MG63 (cell line): ENCODE results near the gene LAGE3. TPM values are rescaled to one million over a fixed set of nuclear protein-coding genes. Genes with fewer than 3 reads are reported as not detected.
"Not testable (repeated sequence)": the region's sequence is repeated elsewhere in the genome, so short reads cannot be mapped to it uniquely, and the experiment has no call there.

Experiments used
- DNase-seq: peaks from one replicate; pipeline ENCODE4 v3.0.0-alpha.2; 2020
- H3K27me3 ChIP-seq: fragments of 250-450 bp; sonication (Bioruptor Pico); 2 replicates; pipeline ENCODE4 v1.5.1; 2020; ENCODE audit warnings: mild to moderate bottlenecking, moderate library complexity
- H3K36me3 ChIP-seq: fragments of 250-450 bp; sonication (Bioruptor Pico); 2 replicates; pipeline ENCODE4 v1.5.1; 2020; ENCODE audit warnings: mild to moderate bottlenecking, moderate library complexity
- H3K4me3 ChIP-seq: fragments of 250-450 bp; sonication (Bioruptor Pico); 2 replicates; pipeline ENCODE4 v1.5.1; 2020; ENCODE audit warnings: mild to moderate bottlenecking, moderate library complexity
- H3K9me3 ChIP-seq: fragments of 250-450 bp; sonication (Bioruptor Pico); 2 replicates; pipeline ENCODE4 v1.5.1; 2020; ENCODE audit warnings: mild to moderate bottlenecking, moderate library complexity
- total RNA-seq: library from RNA; depleted of rRNA; stranded (reverse); fragments of >200 nt; shearing (Covaris generic); gene quantifications from 2 replicates; pipeline ENCODE4 v1.2.3, GENCODE V29; 2014; ENCODE audit warnings: low replicate concordance

Gene LAGE3
- total RNA-seq, 1 experiment from 2014 or later, result 25.7 TPM

GRCh38 chrX:154506483-154507332 is 27.6 kb upstream of the LAGE3 start:
- Histone ChIP-seq H3K36me3 (peaks cover 3% of the 10 kb centered on the region), H3K9me3 (no peaks in the 10 kb centered on the region), H3K27me3 (no peaks in the 10 kb centered on the region), H3K4me3 (no peak overlapping the region)
- no peak for DNase-seq

GRCh38 chrX:154505734-154506133 is 26.7 kb upstream of the LAGE3 start:
- Histone ChIP-seq H3K36me3 (peaks cover 3% of the 10 kb centered on the region), H3K9me3 (no peaks in the 10 kb centered on the region), H3K27me3 (no peaks in the 10 kb centered on the region), H3K4me3 (no peak overlapping the region)
- DNase-seq, result peak; percentile 14

- DNase-seq, result no peak
- Histone ChIP-seq H3K27me3 (no peaks in the 10 kb centered on the region), H3K9me3 (no peaks in the 10 kb centered on the region), H3K4me3 (no peak overlapping the region), H3K36me3 (no peaks in the 10 kb centered on the region)
Measured at GRCh38 chrX:154502989-154503388, 23.9 kb upstream of the LAGE3 start.

- no peaks in the 10 kb centered on the region for H3K27me3 ChIP-seq
- H3K4me3 ChIP-seq, result no peak overlapping the region
- DNase-seq, result no peak
- H3K36me3 ChIP-seq, result no peaks in the 10 kb centered on the region
- H3K9me3 ChIP-seq, result no peaks in the 10 kb centered on the region
Measured at GRCh38 chrX:154502098-154502497, 23.0 kb upstream of the LAGE3 start.

GRCh38 chrX:154501423-154501822 is 22.3 kb upstream of the LAGE3 start:
- H3K36me3 ChIP-seq, H3K27me3 ChIP-seq, H3K9me3 ChIP-seq, H3K4me3 ChIP-seq: not testable (repeated sequence)
- DNase-seq, result peak; percentile 21

GRCh38 chrX:154496591-154497137 is 17.6 kb upstream of the LAGE3 start:
- H3K9me3 ChIP-seq, DNase-seq, H3K36me3 ChIP-seq, H3K27me3 ChIP-seq, H3K4me3 ChIP-seq: not testable (repeated sequence)

- DNase-seq, result no peak
- no peak overlapping the region for H3K4me3 ChIP-seq
- no peaks in the 10 kb centered on the region for H3K27me3 ChIP-seq
- no peaks in the 10 kb centered on the region for H3K36me3 ChIP-seq
- no peaks in the 10 kb centered on the region for H3K9me3 ChIP-seq
Measured at GRCh38 chrX:154495472-154495922, 16.4 kb upstream of the LAGE3 start.

GRCh38 chrX:154494715-154495114 is 15.6 kb upstream of the LAGE3 start:
- no peak overlapping the region for H3K4me3 ChIP-seq
- no peaks in the 10 kb centered on the region for H3K9me3 ChIP-seq
- no peaks in the 10 kb centered on the region for H3K27me3 ChIP-seq
- H3K36me3 ChIP-seq, result no peaks in the 10 kb centered on the region
- DNase-seq, result no peak

GRCh38 chrX:154490414-154491083 is 11.5 kb upstream of the LAGE3 start, which contains the start of gene SLC10A3:
TSS of gene SLC10A3 (minus strand) at chrX:154490629. CDS start at chrX:154488940, 1,689 bp downstream.
- peak; percentile 93 for DNase-seq
- no peaks in the 10 kb centered on the region for H3K27me3 ChIP-seq
- no peaks in the 10 kb centered on the region for H3K9me3 ChIP-seq
- peak within 1 kb of the TSS; percentile 65 for H3K4me3 ChIP-seq
- peaks cover 1% of the 10 kb centered on the region; the same call in 1 of the 2 replicates for H3K36me3 ChIP-seq

- no peaks in the 10 kb centered on the region for H3K9me3 ChIP-seq
- peaks cover 7% of the 10 kb centered on the region for H3K36me3 ChIP-seq
- H3K4me3 ChIP-seq, result peak overlapping the region; percentile 65
- DNase-seq, result peak; percentile 55
- no peaks in the 10 kb centered on the region for H3K27me3 ChIP-seq
Measured at GRCh38 chrX:154490021-154490413, 10.9 kb upstream of the LAGE3 start.

- no peaks in the 10 kb centered on the region for H3K27me3 ChIP-seq
- DNase-seq, result no peak
- H3K36me3 ChIP-seq, result peaks cover 13% of the 10 kb centered on the region
- H3K9me3 ChIP-seq, result no peaks in the 10 kb centered on the region
- no peak overlapping the region for H3K4me3 ChIP-seq
Measured at GRCh38 chrX:154489182-154489581, 10.1 kb upstream of the LAGE3 start.

GRCh38 chrX:154488336-154489075 is 9.4 kb upstream of the LAGE3 start:
- DNase-seq, result no peak

GRCh38 chrX:154487518-154488290 is 8.6 kb upstream of the LAGE3 start:
- no peak for DNase-seq
- Histone ChIP-seq H3K9me3 (no peaks in the 10 kb centered on the region), H3K4me3 (no peak overlapping the region), H3K36me3 (peaks cover 16% of the 10 kb centered on the region), H3K27me3 (no peaks in the 10 kb centered on the region)

More at GRCh38 chrX:154488336-154489075, 9.4 kb upstream of the LAGE3 start:
- Histone ChIP-seq H3K9me3 (no peaks in the 10 kb centered on the region), H3K27me3 (no peaks in the 10 kb centered on the region), H3K36me3 (peaks cover 16% of the 10 kb centered on the region), H3K4me3 (no peak overlapping the region)

GRCh38 chrX:154486396-154487207 is 7.5 kb upstream of the LAGE3 start, which contains the start of gene UBL4A:
TSS of gene UBL4A (minus strand) at chrX:154486615. CDS start at chrX:154486584, 31 bp downstream.
- no peaks in the 10 kb centered on the region for H3K9me3 ChIP-seq
- peaks cover 16% of the 10 kb centered on the region for H3K36me3 ChIP-seq
- H3K27me3 ChIP-seq, result no peaks in the 10 kb centered on the region
- peak within 1 kb of the TSS; percentile 59 for H3K4me3 ChIP-seq
- peak; percentile 74 for DNase-seq

GRCh38 chrX:154486052-154486395 is 6.9 kb upstream of the LAGE3 start:
- H3K9me3 ChIP-seq, result no peaks in the 10 kb centered on the region
- peak; percentile 15 for DNase-seq
- H3K27me3 ChIP-seq, result no peaks in the 10 kb centered on the region

More at GRCh38 chrX:154486052-154486395, 6.9 kb upstream of the LAGE3 start:
- peak overlapping the region; percentile 59 for H3K4me3 ChIP-seq
- peaks cover 16% of the 10 kb centered on the region for H3K36me3 ChIP-seq
